ENCODE results near the gene SPOCK1. TPM values are rescaled to one million over a fixed set of nuclear protein-coding genes. Genes with fewer than 3 reads are reported as not detected.
"Not testable (repeated sequence)": the region's sequence is repeated elsewhere in the genome, so short reads cannot be mapped to it uniquely, and the experiment has no call there.

SPOCK1 gene
- total RNA-seq, 1 experiment from 2014 or later, result not detected

- DNase-seq (ENCODE audit: low spot score), result no peak
Observed at GRCh38 chr5:137264573-137264972, 234.6 kb downstream of the SPOCK1 start.

- no peak for DNase-seq (ENCODE audit: low spot score)
Observed at GRCh38 chr5:137264041-137264440, 235.1 kb downstream of the SPOCK1 start.

GRCh38 chr5:137263371-137264005 lies 235.6 kb downstream of the SPOCK1 start:
- no peak for DNase-seq (ENCODE audit: low spot score)

- DNase-seq (ENCODE audit: low spot score), result no peak
Observed at GRCh38 chr5:137262818-137263217, 236.3 kb downstream of the SPOCK1 start.

GRCh38 chr5:137260820-137261695 lies 238.1 kb downstream of the SPOCK1 start:
- DNase-seq (ENCODE audit: low spot score), result no peak

GRCh38 chr5:137259115-137259514 lies 240.0 kb downstream of the SPOCK1 start:
- DNase-seq (ENCODE audit: low spot score), result not testable (repeated sequence)

- no peak for DNase-seq (ENCODE audit: low spot score)
Observed at GRCh38 chr5:137254119-137255090, 244.7 kb downstream of the SPOCK1 start.

GRCh38 chr5:137252512-137252911 lies 246.6 kb downstream of the SPOCK1 start:
- no peak for DNase-seq (ENCODE audit: low spot score)

- no peak for DNase-seq (ENCODE audit: low spot score)
Observed at GRCh38 chr5:137250421-137250820, 248.7 kb downstream of the SPOCK1 start.

- DNase-seq (ENCODE audit: low spot score), result no peak
Observed at GRCh38 chr5:137248527-137248926, 250.6 kb downstream of the SPOCK1 start.

GRCh38 chr5:137245438-137245837 lies 253.7 kb downstream of the SPOCK1 start:
- no peak for DNase-seq (ENCODE audit: low spot score)

- no peak for DNase-seq (ENCODE audit: low spot score)
Observed at GRCh38 chr5:137240285-137240684, 258.8 kb downstream of the SPOCK1 start.

- no peak for DNase-seq (ENCODE audit: low spot score)
Observed at GRCh38 chr5:137236849-137237507, 262.1 kb downstream of the SPOCK1 start.

- DNase-seq (ENCODE audit: low spot score), result no peak
Observed at GRCh38 chr5:137236252-137236651, 262.9 kb downstream of the SPOCK1 start.

GRCh38 chr5:137234973-137235943 lies 263.9 kb downstream of the SPOCK1 start:
- peak; percentile 36 for DNase-seq (ENCODE audit: low spot score)

- no peak for DNase-seq (ENCODE audit: low spot score)
Observed at GRCh38 chr5:137233726-137234125, 265.4 kb downstream of the SPOCK1 start.

- DNase-seq (ENCODE audit: low spot score), result not testable (repeated sequence)
Observed at GRCh38 chr5:137233304-137233703, 265.8 kb downstream of the SPOCK1 start.

GRCh38 chr5:137231540-137231939 lies 267.6 kb downstream of the SPOCK1 start:
- no peak for DNase-seq (ENCODE audit: low spot score)

- no peak for DNase-seq (ENCODE audit: low spot score)
Observed at GRCh38 chr5:137228816-137229215, 270.3 kb downstream of the SPOCK1 start.

GRCh38 chr5:137226081-137226480 lies 273.0 kb downstream of the SPOCK1 start:
- DNase-seq (ENCODE audit: low spot score), result no peak
